SK-N-SH (cell line): ENCODE results near the gene PPP2R3A. TPM values are rescaled to one million over a fixed set of nuclear protein-coding genes. Genes with fewer than 3 reads are reported as not detected.

Experiments used
- CTCF ChIA-PET: fragments of 300-600, 350-600 bp; formaldehyde crosslinking; extraction: SDS; loops from one replicate; lab custom pipeline; 2021; lab: Yijun Ruan, JAX
- POLR2A ChIA-PET: fragments of 350-600 bp; sonication (Branson Sonifier 250); formaldehyde crosslinking; extraction: SDS; loops from one replicate; lab custom pipeline; 2020; ENCODE audit warnings: antibody characterized with exemption, inconsistent platforms; lab: Yijun Ruan, JAX
- DNase-seq: peaks from one replicate; pipeline ENCODE4 v3.0.0; 2012
- H2AFZ ChIP-seq: fragments of 200-600 bp; sonication (generic); 2 replicates; pipeline ENCODE4 v1.8.1; 2016; ENCODE audit warnings: antibody characterized with exemption, mild to moderate bottlenecking, low read depth
- H3F3A ChIP-seq: fragments of 200-600 bp; sonication (generic); replicated peaks from 2 replicates; pipeline ENCODE3; 2016; ENCODE audit warnings: antibody characterized with exemption, mild to moderate bottlenecking; ENCODE audit not compliant: insufficient read depth
- H3K27ac ChIP-seq, 2 experiments: fragments of 200-500 bp in 1 of 2; fragments of 200-600 bp in 1 of 2; sonication (Bioruptor generic) in 1 of 2; sonication (generic), shearing (Covaris generic) in 1 of 2; 2 replicates each; pipeline versions ENCODE4 v1.5.1 to v1.6.1; 2014 to 2016; ENCODE audit warnings: low read depth in 2 of 2, inconsistent platforms in 1 of 2, low read length in 1 of 2, mild to moderate bottlenecking in 1 of 2, mixed read lengths in 1 of 2
- H3K27me3 ChIP-seq: fragments of 200-600 bp; sonication (generic), shearing (Covaris generic); 2 replicates; pipeline ENCODE4 v1.6.1; 2016; ENCODE audit warnings: mixed run types; ENCODE audit not compliant: insufficient read depth
- H3K36me3 ChIP-seq, 2 experiments: fragments of 200-500 bp in 1 of 2; fragments of 200-600 bp in 1 of 2; sonication (Bioruptor generic) in 1 of 2; sonication (generic) in 1 of 2; replicated peaks in 1 of 2; 2 replicates each; pipeline versions ENCODE3 to v1.5.1; 2014 to 2016; ENCODE audit warnings: low read length in 1 of 2, mild to moderate bottlenecking in 1 of 2; ENCODE audit not compliant: insufficient read depth in 2 of 2, control insufficient read depth in 1 of 2
- H3K4me1 ChIP-seq, 2 experiments: fragments of 200-500 bp in 1 of 2; fragments of 200-600 bp in 1 of 2; sonication (Bioruptor generic) in 1 of 2; sonication (generic), shearing (Covaris generic) in 1 of 2; 2 replicates each; pipeline versions ENCODE4 v1.5.1 to v1.6.1; 2014 to 2016; ENCODE audit warnings: low read depth in 1 of 2, low read length in 1 of 2, mixed run types in 1 of 2; ENCODE audit not compliant: insufficient read depth in 2 of 2, control insufficient read depth in 1 of 2
- H3K4me2 ChIP-seq: fragments of 200-600 bp; sonication (generic), shearing (Covaris generic); 2 replicates; pipeline ENCODE4 v1.6.1; 2017; ENCODE audit warnings: mixed run types
- H3K4me3 ChIP-seq, 2 experiments: fragments of 200-500 bp in 1 of 2; fragments of 200-600 bp in 1 of 2; sonication (Bioruptor generic) in 1 of 2; sonication (generic), shearing (Covaris generic) in 1 of 2; 2 replicates each; pipeline versions ENCODE4 v1.5.1 to v1.8.1; 2014 to 2016; ENCODE audit warnings: low read depth in 2 of 2, inconsistent platforms in 1 of 2, low read length in 1 of 2, mild to moderate bottlenecking in 1 of 2, mixed read lengths in 1 of 2, moderate library complexity in 1 of 2
- H3K79me2 ChIP-seq: fragments of 200-600 bp; sonication (generic); 2 replicates; pipeline ENCODE4 v1.8.1; 2017; ENCODE audit warnings: mild to moderate bottlenecking; ENCODE audit not compliant: insufficient read depth
- H3K9ac ChIP-seq: fragments of 200-600 bp; sonication (generic); 2 replicates; pipeline ENCODE4 v1.6.1; 2017; ENCODE audit warnings: mixed run types
- H3K9me2 ChIP-seq: fragments of 200-600 bp; sonication (generic); 2 replicates; pipeline ENCODE4 v1.6.1; 2017; ENCODE audit warnings: mixed run types
- H3K9me3 ChIP-seq: fragments of 200-600 bp; sonication (generic); 2 replicates; pipeline ENCODE4 v1.6.1; 2017; ENCODE audit warnings: mixed run types, mild to moderate bottlenecking, moderate library complexity
- H4K20me1 ChIP-seq: fragments of 200-600 bp; sonication (generic); 2 replicates; pipeline ENCODE4 v1.6.1; 2017; ENCODE audit warnings: mild to moderate bottlenecking, mixed run types; ENCODE audit not compliant: insufficient read depth
- ELF1 ChIP-seq: IDR thresholded peaks from 2 replicates; pipeline ENCODE4 v1.4.0; 2012
- EP300 ChIP-seq, 2 experiments: IDR thresholded peaks; 2 replicates each; pipeline versions ENCODE4 v1.4.0 to v1.6.1; 2012; ENCODE audit warnings: borderline replicate concordance in 1 of 2, low read depth in 1 of 2, low read length in 1 of 2
- FOSL2 ChIP-seq: IDR thresholded peaks from 2 replicates; pipeline ENCODE4 v1.4.0; 2012; ENCODE audit warnings: low read depth, mild to moderate bottlenecking, moderate library complexity, borderline replicate concordance
- FOXJ3 ChIP-seq: sonication (generic); formaldehyde crosslinking; IDR thresholded peaks from 2 replicates; pipeline ENCODE4 v1.5.1; 2020; ENCODE audit warnings: mild to moderate bottlenecking, missing genetic modification reagents
- GABPA ChIP-seq: IDR thresholded peaks from 2 replicates; pipeline ENCODE4 v1.4.0; 2012; ENCODE audit warnings: low read depth, mild to moderate bottlenecking
- MEF2A ChIP-seq: IDR thresholded peaks from 2 replicates; pipeline ENCODE4 v1.4.0; 2012; ENCODE audit warnings: low read depth, borderline replicate concordance
- MXI1 ChIP-seq: IDR thresholded peaks from 2 replicates; pipeline ENCODE4 v1.6.1; 2012; ENCODE audit warnings: mild to moderate bottlenecking, low read depth, low read length, improper control_type of control experiment
- NFIC ChIP-seq: IDR thresholded peaks from 2 replicates; pipeline ENCODE4 v1.4.0; 2012; ENCODE audit warnings: borderline replicate concordance
- POLR2AphosphoS5 ChIP-seq: IDR thresholded peaks from 2 replicates; pipeline ENCODE4 v1.6.1; 2012; ENCODE audit warnings: low read depth, low read length
- RCOR1 ChIP-seq: fragments of 150-350 bp; IDR thresholded peaks from 2 replicates; pipeline ENCODE4 v1.6.1; 2017; ENCODE audit warnings: antibody characterized with exemption, low read length
- RFX5 ChIP-seq: IDR thresholded peaks from 2 replicates; pipeline ENCODE4 v1.6.1; 2012; ENCODE audit warnings: mild to moderate bottlenecking, improper control_type of control experiment, low read length
- RXRA ChIP-seq: IDR thresholded peaks from 2 replicates; pipeline ENCODE4 v1.4.0; 2012; ENCODE audit warnings: low read depth, mild to moderate bottlenecking, borderline replicate concordance
- TAF1 ChIP-seq: IDR thresholded peaks from 2 replicates; pipeline ENCODE4 v1.6.1; 2012; ENCODE audit warnings: low read depth, mild to moderate bottlenecking, low read length, moderate library complexity, borderline replicate concordance
- TEAD4 ChIP-seq: IDR thresholded peaks from 2 replicates; pipeline ENCODE4 v1.4.0; 2012; ENCODE audit warnings: mild to moderate bottlenecking, borderline replicate concordance; ENCODE audit not compliant: insufficient read depth
- YY1 ChIP-seq: IDR thresholded peaks from 2 replicates; pipeline ENCODE4 v1.4.0; 2012; ENCODE audit warnings: low read depth, mild to moderate bottlenecking
- whole genome bisulfite sequencing: methylation state at CpG from one replicate; pipeline ENCODE4 v1.1.6; 2017; ENCODE audit warnings: low lambda C conversion rate; 5-methylcytosine and 5-hydroxymethylcytosine counted together
- polyA plus RNA-seq, 3 experiments: library from polyadenylated mRNA; depleted of rRNA; stranded (reverse); fragments of >200 nt; gene quantifications; 2 replicates each; pipeline ENCODE4 v1.2.3, GENCODE V29; 2012
- TF ChIP-seq, protein P1 (sequence below): fragments of 150-350 bp; IDR thresholded peaks from 2 replicates; pipeline ENCODE4 v1.6.1; 2016; ENCODE audit warnings: mild to moderate bottlenecking, low read depth, low read length
- TF ChIP-seq, protein P2 (sequence below): IDR thresholded peaks from 2 replicates; pipeline ENCODE4 v1.4.0; 2012; ENCODE audit warnings: low read depth, borderline replicate concordance
- TF ChIP-seq, protein P3 (sequence below): fragments of 200-600 bp; sonication (generic); IDR thresholded peaks from 2 replicates; pipeline ENCODE4 v1.6.1; 2017; ENCODE audit warnings: antibody characterized with exemption, mild to moderate bottlenecking, moderate library complexity
- TF ChIP-seq, protein P4 (sequence below): IDR thresholded peaks from 2 replicates; pipeline ENCODE4; 2012
- TF ChIP-seq, protein P5 (sequence below): IDR thresholded peaks from 2 replicates; pipeline ENCODE4 v1.4.0; 2012; ENCODE audit warnings: low read depth, borderline replicate concordance

The PPP2R3A gene
- polyA plus RNA-seq, 1 of the 3 experiments (the other 2 are of a cell fraction): 3.9 TPM

- ChIA-PET POLR2A (no interaction called here), CTCF (no interaction called here)
- Histone ChIP-seq H3F3A (no peaks in the 10 kb centered on the region), H3K27ac (no peak overlapping the region), H3K4me2 (no peak overlapping the region), H3K9ac (no peak overlapping the region), H4K20me1 (no peaks in the 10 kb centered on the region), H3K36me3 (peaks cover 7 to 31% of the 10 kb centered on the region in 2 experiments), H3K9me3 (no peaks in the 10 kb centered on the region), H3K4me1 (peaks cover 0 to 7% of the 10 kb centered on the region in 2 experiments; a peak in 2 of 4 replicates), H3K79me2 (no peaks in the 10 kb centered on the region), H3K27me3 (no peaks in the 10 kb centered on the region), H3K9me2 (no peaks in the 10 kb centered on the region), H3K4me3 (no peak overlapping the region), H2AFZ (no peak overlapping the region)
- TF ChIP-seq, protein P1, sequence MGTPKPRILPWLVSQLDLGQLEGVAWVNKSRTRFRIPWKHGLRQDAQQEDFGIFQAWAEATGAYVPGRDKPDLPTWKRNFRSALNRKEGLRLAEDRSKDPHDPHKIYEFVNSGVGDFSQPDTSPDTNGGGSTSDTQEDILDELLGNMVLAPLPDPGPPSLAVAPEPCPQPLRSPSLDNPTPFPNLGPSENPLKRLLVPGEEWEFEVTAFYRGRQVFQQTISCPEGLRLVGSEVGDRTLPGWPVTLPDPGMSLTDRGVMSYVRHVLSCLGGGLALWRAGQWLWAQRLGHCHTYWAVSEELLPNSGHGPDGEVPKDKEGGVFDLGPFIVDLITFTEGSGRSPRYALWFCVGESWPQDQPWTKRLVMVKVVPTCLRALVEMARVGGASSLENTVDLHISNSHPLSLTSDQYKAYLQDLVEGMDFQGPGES: no peak
- no peak for TF ChIP-seq YY1
- no peak for TF ChIP-seq RFX5
- TF ChIP-seq RCOR1: no peak
- no peak for TF ChIP-seq MXI1
- no peak for TF ChIP-seq EP300 (IDR thresholded peaks at IDR 0.05; ENCODE audit: borderline replicate concordance in 1 of 2, low read depth in 1 of 2, low read length in 1 of 2)
- TF ChIP-seq, protein P2, sequence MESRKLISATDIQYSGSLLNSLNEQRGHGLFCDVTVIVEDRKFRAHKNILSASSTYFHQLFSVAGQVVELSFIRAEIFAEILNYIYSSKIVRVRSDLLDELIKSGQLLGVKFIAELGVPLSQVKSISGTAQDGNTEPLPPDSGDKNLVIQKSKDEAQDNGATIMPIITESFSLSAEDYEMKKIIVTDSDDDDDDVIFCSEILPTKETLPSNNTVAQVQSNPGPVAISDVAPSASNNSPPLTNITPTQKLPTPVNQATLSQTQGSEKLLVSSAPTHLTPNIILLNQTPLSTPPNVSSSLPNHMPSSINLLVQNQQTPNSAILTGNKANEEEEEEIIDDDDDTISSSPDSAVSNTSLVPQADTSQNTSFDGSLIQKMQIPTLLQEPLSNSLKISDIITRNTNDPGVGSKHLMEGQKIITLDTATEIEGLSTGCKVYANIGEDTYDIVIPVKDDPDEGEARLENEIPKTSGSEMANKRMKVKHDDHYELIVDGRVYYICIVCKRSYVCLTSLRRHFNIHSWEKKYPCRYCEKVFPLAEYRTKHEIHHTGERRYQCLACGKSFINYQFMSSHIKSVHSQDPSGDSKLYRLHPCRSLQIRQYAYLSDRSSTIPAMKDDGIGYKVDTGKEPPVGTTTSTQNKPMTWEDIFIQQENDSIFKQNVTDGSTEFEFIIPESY: no peak
- TF ChIP-seq, protein P3, sequence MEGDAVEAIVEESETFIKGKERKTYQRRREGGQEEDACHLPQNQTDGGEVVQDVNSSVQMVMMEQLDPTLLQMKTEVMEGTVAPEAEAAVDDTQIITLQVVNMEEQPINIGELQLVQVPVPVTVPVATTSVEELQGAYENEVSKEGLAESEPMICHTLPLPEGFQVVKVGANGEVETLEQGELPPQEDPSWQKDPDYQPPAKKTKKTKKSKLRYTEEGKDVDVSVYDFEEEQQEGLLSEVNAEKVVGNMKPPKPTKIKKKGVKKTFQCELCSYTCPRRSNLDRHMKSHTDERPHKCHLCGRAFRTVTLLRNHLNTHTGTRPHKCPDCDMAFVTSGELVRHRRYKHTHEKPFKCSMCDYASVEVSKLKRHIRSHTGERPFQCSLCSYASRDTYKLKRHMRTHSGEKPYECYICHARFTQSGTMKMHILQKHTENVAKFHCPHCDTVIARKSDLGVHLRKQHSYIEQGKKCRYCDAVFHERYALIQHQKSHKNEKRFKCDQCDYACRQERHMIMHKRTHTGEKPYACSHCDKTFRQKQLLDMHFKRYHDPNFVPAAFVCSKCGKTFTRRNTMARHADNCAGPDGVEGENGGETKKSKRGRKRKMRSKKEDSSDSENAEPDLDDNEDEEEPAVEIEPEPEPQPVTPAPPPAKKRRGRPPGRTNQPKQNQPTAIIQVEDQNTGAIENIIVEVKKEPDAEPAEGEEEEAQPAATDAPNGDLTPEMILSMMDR: no peak
- TF ChIP-seq POLR2AphosphoS5: no peak
- TF ChIP-seq TEAD4: no peak
- TF ChIP-seq RXRA: no peak
- no peak for TF ChIP-seq GABPA
- TF ChIP-seq FOXJ3 (CRISPR knock-in tag): no peak
- TF ChIP-seq, protein P4, sequence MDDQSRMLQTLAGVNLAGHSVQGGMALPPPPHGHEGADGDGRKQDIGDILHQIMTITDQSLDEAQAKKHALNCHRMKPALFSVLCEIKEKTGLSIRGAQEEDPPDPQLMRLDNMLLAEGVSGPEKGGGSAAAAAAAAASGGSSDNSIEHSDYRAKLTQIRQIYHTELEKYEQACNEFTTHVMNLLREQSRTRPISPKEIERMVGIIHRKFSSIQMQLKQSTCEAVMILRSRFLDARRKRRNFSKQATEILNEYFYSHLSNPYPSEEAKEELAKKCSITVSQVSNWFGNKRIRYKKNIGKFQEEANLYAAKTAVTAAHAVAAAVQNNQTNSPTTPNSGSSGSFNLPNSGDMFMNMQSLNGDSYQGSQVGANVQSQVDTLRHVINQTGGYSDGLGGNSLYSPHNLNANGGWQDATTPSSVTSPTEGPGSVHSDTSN: no peak
- TF ChIP-seq ELF1: no peak
- no peak for TF ChIP-seq MEF2A
- no peak for TF ChIP-seq TAF1
- TF ChIP-seq FOSL2: no peak
- no peak for TF ChIP-seq NFIC
- TF ChIP-seq, protein P5, sequence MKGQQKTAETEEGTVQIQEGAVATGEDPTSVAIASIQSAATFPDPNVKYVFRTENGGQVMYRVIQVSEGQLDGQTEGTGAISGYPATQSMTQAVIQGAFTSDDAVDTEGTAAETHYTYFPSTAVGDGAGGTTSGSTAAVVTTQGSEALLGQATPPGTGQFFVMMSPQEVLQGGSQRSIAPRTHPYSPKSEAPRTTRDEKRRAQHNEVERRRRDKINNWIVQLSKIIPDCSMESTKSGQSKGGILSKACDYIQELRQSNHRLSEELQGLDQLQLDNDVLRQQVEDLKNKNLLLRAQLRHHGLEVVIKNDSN: no peak
- no peak for DNase-seq
- 77% methylated on average over 4 of the region's 4 CpGs for WGBS
These were observed 90.0 kb downstream of the PPP2R3A start for GRCh38 chr3:136055491-136055890.
